ELF-1 (cell line): ENCODE results near the gene SLC30A1.
"Not testable (repeated sequence)": the region's sequence is repeated elsewhere in the genome, so short reads cannot be mapped to it uniquely, and the experiment has no call there.

Experiments
- DNase-seq: peaks from one replicate; pipeline ENCODE4 v3.0.0-alpha.2; 2016; ENCODE audit warnings: low read depth, low spot score

SLC30A1 gene

GRCh38 chr1:211548321-211549091 is 30.5 kb downstream of the SLC30A1 start:
- peak; percentile 79 for DNase-seq

GRCh38 chr1:211547710-211548109 is 31.3 kb downstream of the SLC30A1 start:
- no peak for DNase-seq

GRCh38 chr1:211546543-211546942 is 32.4 kb downstream of the SLC30A1 start:
- DNase-seq, result no peak

- DNase-seq, result no peak
Measured at GRCh38 chr1:211543025-211543424, 35.9 kb downstream of the SLC30A1 start.

DNA sequence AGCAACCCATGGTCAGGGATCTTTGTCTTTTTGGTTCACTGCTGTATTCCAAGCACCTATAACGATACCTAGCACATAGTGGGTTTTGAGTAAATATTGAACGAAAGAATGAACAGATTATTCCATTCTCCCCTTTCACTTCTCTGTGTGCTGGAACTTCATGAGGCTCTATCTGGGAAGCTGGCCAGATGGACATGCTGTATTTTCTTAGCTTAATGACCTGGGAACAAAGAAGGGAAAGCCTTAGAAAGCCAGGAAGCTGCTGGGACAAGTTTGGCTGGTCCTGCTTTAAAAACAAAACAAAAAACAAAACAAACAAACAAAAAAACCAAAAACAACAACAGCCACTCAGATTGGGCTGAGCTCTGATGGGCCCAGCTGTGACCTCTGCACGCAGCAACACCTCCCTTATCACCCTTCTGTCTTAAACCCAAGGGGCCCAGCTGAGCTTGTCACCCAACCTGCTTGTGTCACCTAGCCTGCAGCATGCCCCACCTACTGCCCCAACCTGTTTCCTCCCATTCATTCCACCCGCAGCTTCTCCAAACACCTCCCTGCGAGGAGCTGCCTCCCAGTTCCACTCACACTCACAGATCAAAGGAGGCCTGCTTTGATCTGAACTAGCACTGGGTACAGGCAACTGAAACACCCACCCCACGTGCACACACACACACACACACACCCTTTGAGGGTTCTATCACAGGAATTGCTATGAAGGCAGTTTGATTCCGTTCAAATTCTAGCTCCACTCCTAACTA is 37.1 kb downstream of the SLC30A1 start:
- DNase-seq, result peak; percentile 66

DNA sequence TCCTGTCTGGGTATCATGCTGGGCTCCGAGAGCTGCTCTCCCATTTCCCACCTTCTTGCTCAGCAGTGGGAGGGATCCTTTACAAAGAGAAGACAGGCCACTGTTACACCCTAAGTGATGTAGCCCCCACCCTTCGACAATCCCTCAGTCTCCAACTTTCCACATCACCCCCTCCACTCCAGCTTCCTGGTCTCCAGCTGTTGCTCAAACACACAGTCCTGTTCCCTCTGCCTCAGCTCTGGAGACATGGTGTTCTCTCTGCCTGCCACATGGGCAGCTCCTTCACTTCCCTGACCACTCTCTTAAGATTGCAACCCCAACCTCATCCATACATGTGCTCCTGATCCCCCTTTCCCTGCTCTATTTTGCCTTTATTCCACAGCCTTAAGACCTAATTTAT is 37.7 kb downstream of the SLC30A1 start:
- no peak for DNase-seq

GRCh38 chr1:211540824-211541223 is 38.1 kb downstream of the SLC30A1 start:
- not testable (repeated sequence) for DNase-seq

GRCh38 chr1:211538287-211538686 is 40.7 kb downstream of the SLC30A1 start:
- no peak for DNase-seq

DNA sequence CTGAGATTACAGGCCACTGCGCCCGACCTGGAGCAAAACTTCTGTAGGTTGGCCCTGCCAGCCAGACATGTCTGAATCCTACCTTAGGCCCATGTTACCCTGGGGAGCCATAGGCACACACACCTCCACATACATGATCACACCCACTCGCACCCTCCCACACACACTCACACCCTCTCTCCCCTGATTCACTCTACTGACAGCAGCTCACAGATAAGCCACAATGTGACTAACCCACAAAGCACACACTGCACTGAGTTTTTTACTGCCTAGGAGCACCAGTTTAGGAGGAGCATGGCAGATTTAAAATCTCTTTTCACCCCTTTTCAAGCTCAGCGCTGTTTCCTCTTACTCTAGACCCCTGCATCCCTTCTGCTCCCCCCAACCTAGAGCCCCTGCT is 41.7 kb downstream of the SLC30A1 start:
- no peak for DNase-seq

GRCh38 chr1:211536606-211537005 is 42.4 kb downstream of the SLC30A1 start:
- DNase-seq, result no peak

DNA sequence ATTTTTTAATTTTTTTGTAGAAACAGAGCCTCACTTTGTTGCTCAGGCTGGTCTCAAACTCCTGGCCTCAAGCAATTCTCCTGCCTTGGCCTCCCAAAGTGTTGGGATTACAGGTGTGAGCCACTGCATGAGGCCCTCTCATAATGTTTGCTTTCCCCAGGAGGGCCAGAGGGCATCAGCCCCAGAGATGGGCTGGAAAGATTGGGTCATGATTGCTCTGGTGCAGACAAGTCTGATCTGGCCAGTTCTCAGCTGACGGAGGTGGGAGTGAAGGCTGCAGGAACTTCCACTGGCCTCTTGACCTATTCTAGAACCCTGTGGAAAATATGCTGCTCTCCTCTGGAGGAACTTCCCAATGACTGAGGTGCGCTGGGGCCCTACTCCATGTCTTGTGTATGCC is 43.6 kb downstream of the SLC30A1 start:
- no peak for DNase-seq

GRCh38 chr1:211534545-211535291 is 44.2 kb downstream of the SLC30A1 start:
- DNase-seq, result no peak

- no peak for DNase-seq
Measured at GRCh38 chr1:211532088-211532444, 46.9 kb downstream of the SLC30A1 start.

DNA sequence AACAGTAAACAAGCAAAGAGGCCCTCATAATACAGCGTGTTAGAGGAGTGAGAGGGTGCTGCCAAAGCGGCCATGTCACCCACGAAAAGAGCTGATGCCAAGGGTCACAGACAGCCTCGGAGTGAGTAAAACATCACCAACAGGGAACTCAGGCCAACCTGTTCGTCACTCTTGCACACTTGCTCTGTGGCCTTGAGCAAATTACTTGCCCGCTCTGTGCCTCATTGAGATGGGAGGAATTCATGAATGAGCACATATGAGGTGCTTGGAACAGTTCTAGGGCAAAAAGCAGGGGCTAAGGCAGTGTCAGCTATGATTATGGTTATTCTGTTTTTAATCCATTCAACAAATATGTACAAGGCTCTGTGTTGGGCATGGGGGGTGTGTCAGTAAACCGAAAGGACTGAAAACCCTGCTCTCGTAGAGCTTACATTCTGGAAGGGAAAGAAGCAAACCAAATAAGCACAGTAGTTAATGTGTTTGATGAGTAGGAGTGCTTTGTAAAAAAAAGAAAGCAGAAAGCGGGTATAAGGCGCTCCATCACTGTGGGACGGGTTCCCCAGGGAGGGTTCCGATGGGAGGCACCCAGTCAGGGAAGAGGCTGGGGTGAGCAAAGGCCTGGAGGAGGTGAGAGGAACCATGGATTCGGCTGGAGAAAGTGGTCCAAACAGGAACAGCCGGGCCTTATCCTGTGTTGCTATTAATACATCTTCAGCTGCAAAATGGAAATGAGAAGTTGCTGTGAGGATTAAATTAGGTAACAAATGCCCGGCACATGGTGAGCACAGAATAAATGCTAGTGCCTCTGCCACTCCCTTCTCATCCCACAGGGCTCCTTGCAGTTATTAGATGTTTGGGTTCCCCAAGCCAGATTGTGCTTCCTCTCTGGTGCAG is 47.5 kb downstream of the SLC30A1 start:
- DNase-seq, result no peak

DNA sequence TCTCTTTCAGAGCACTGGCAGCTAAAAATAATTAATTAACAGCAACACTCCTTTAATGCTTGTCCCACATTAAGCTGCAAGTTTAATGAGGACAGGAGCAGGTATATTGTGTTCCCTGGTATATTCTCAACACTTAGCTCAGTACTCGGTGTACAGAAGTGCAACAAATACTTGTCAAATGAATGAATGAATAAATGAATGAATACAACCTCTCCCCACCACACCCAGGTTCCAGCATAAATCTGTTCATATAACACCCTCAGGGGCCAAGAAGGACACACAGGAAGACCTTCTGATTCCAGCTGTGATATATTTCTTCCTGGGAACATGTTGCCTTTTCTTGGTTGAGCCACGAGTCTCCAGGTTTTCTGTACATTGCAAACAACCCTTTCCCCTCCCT is 48.9 kb downstream of the SLC30A1 start:
- DNase-seq, result no peak

DNA sequence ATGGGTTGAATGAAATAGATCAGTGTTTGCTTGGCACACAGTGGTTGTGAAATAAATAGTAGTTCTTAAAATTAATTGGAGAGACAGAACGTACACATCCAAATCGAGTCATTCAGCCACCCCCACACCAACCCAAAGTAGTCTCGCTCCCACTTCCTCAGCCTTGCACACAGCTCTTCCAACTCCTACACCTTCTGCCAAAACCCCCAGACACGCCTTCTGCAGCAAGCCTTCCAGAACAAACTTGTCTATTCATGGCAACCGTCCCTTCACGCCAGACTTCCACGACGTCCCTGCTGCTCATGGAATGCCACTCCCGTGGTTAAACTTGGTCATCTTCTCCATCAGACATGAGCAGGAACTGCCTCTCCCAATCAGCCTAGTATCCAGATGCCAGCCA is 49.5 kb downstream of the SLC30A1 start:
- no peak for DNase-seq

- DNase-seq, result no peak
Measured at GRCh38 chr1:211529011-211529410, 50.0 kb downstream of the SLC30A1 start.

DNA sequence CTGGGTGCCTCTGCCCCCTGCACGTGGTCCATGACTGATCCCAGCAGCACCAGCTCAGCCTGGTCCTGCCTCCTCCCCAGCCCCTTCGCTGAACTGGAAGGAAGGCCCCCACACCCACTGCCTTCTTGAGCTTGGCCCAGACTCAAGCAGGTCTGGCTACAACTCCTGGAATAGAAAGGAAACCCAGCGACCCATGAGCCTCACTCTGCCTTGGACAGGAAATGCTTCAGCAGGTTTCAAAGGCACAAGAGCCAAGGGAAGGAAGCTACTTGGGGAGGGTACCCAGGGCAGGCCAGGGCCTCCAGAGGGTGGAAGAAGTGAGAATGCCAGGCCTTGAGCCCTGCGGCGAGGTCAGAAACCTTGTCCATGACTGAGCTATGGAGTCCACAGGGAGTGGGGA is 51.1 kb downstream of the SLC30A1 start:
- no peak for DNase-seq

- no peak for DNase-seq
Measured at GRCh38 chr1:211527006-211527405, 52.0 kb downstream of the SLC30A1 start.

DNA sequence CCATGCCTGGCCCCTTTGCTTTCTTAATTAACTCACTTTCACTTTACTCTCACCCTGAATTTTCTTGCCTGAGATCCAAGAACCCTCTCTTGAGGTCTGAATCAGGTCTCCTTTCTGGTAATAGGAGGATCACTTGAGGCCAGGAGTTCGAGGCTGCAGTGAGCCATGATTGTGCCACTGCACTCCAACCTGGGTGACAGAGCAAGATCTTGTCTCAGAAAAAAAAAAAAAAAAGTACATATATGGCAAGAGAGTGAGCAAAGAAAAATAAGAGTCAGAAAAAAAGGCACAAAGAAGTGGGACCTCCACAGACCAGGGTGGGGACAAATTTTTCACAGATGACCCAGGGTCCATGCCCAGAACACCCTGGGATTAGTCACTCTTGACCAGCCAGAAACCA is 52.9 kb downstream of the SLC30A1 start:
- DNase-seq, result no peak

GRCh38 chr1:211525101-211525676 is 53.8 kb downstream of the SLC30A1 start:
- no peak for DNase-seq
